ENCODE measurements around the gene SUN2. TPM values are rescaled to one million over a fixed set of nuclear protein-coding genes. Genes with fewer than 3 reads are reported as not detected.

The SUN2 gene
- total and polyA plus RNA-seq, 2 of the 8 experiments (the other 6 are each of a cell fraction or from before 2014, with no cell fraction given) = 5.1 to 10.5 TPM

DNA sequence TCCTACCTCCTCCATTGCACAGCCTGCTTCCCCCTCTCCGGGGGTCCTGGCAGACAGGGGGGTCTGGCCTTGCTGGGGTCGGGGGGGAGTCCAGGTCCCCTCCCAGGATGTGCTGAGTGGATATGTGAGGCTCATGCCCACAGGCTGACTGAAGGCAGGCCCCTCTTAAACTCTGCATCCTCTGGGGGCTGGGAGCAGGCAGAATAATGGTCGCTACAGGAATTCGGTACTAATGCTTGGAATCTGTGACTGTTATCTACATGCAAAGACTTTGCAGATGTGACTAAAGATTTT lies 1.6 kb upstream of the SUN2 start:
- Histone ChIP-seq H3K14ac (ENCODE audit: insufficient read length) (no peak overlapping the region), H4K91ac (replicated peaks; ENCODE audit: insufficient read length, low read length) (no peak overlapping the region), H3K27ac (ENCODE audit: low read depth, low read length) (no peak overlapping the region), H2AFZ (ENCODE audit: low read length) (no peak overlapping the region), H4K5ac (ENCODE audit: insufficient read length, low read depth, low read length) (no peak overlapping the region), H2AK5ac (ENCODE audit: low read depth, low read length) (no peak overlapping the region), H3K79me1 (ENCODE audit: low read depth, low read length) (no peaks in the 10 kb centered on the region), H3K23me2 (ENCODE audit: low read depth, low read length) (peaks cover 22% of the 10 kb centered on the region; the same call in 1 of the 2 replicates), H2BK15ac (ENCODE audit: low read length) (no peak overlapping the region), H4K8ac (ENCODE audit: extremely low read depth, insufficient read depth, low read length) (no peak overlapping the region), H3K18ac (ENCODE audit: extremely low read depth, low read length) (no peak overlapping the region), H2BK120ac (replicated peaks; ENCODE audit: low read depth, low read length) (no peak overlapping the region), H3K4me3 (ENCODE audit: extremely low read depth in 1 of 4, insufficient read depth in 2 of 4, low read depth in 3 of 4, low read length in 4 of 4) (no peak overlapping the region), H3K27me3 (replicated peaks in 1 of 4; ENCODE audit: control insufficient read depth in 3 of 4, extremely low read depth in 1 of 4, insufficient read depth in 3 of 4, low read length in 3 of 4) (peaks cover 0 to 6% (median 5%) of the 10 kb centered on the region in 4 experiments; a peak in 5 of 7 replicates), H3K4me2 (ENCODE audit: insufficient read depth in 1 of 2, low read depth in 2 of 2, low read length in 2 of 2) (no peak overlapping the region; a peak in 1 of 4 replicates), H3K9me3 (ENCODE audit: insufficient read depth in 2 of 2, low read depth in 1 of 2, low read length in 1 of 2) (no peaks in the 10 kb centered on the region), H2BK12ac (ENCODE audit: low read depth, low read length) (no peak overlapping the region), H3K36me3 (ENCODE audit: control insufficient read depth in 2 of 4, insufficient read depth in 4 of 4, low read length in 3 of 4) (no peaks in the 10 kb centered on the region), H4K20me1 (replicated peaks in 1 of 2; ENCODE audit: control insufficient read depth in 1 of 2, insufficient read depth in 2 of 2, low read length in 2 of 2) (peaks cover 0 to 6% of the 10 kb centered on the region in 2 experiments), H3K56ac (replicated peaks; ENCODE audit: insufficient read length, low read depth, low read length) (no peak overlapping the region), H3K4me1 (replicated peaks in 1 of 4; ENCODE audit: control insufficient read depth in 3 of 4, insufficient read depth in 4 of 4, low read length in 3 of 4) (peaks cover 4 to 16% (median 8%) of the 10 kb centered on the region in 4 experiments), H3K79me2 (ENCODE audit: control insufficient read depth in 1 of 2, insufficient read depth in 2 of 2, low read length in 2 of 2) (no peaks in the 10 kb centered on the region), H3K4ac (replicated peaks; ENCODE audit: insufficient read length, low read depth, low read length) (no peak overlapping the region), H2BK5ac (ENCODE audit: low read depth, low read length) (no peak overlapping the region), H3K23ac (ENCODE audit: insufficient read length) (no peak overlapping the region), H2BK20ac (ENCODE audit: low read length) (no peak overlapping the region), H3K9ac (replicated peaks in 1 of 4; ENCODE audit: extremely low read depth in 1 of 4, low read depth in 3 of 4, low read length in 3 of 4) (no peak overlapping the region)
- 67% methylated on average over 4 of the region's 4 CpGs; no CpG with 5 or more reads in 1 of the 2 experiments for WGBS, 2 experiments (ENCODE audit: extremely low coverage in 1 of 2, insufficient coverage in 1 of 2, insufficient read length in 1 of 2, insufficient replicate concordance in 2 of 2, low coverage in 1 of 2, low lambda C conversion rate in 2 of 2, missing lambda C conversion rate in 1 of 2)
- DNase-seq (ENCODE audit: low read depth in 1 of 2, low spot score in 2 of 2) (no peak), FAIRE-seq (no peak)
- CTCF ChIA-PET (ENCODE audit: partially characterized antibody) = interaction anchor here (2.0 to 13.8 kb wide), 3 partner anchors 9 to 24 kb away, joined by 11 to 124 read pairs (median 44); no protein-coding TSS in a partner anchor
- POLR2A ChIA-PET (ENCODE audit: partially characterized antibody) = interaction anchor here (1.3 to 3.5 kb wide), 3 partner anchors 11 to 39 kb away, joined by 3 to 23 read pairs (median 4); no protein-coding TSS in a partner anchor
